HepG2 (cell line): ENCODE data around the gene STK40. TPM values are rescaled to one million over a fixed set of nuclear protein-coding genes. Genes with fewer than 3 reads are reported as not detected.

Experiments
- ATAC-seq: fragments of 200-7000 bp; cut with Tn5 transposase; 3 replicates; pipeline ENCODE4 v1.9.1; 2020; ENCODE audit warnings: mild to moderate bottlenecking, moderate library complexity
- BruUV-seq: library from RNA; stranded (reverse); fragments of 400-500 nt; replicated peaks from 2 replicates; lab custom pipeline; 2021; lab: Mats Ljungman, UMichigan
- CTCF ChIA-PET: fragments of 300-600 bp; formaldehyde crosslinking; extraction: SDS; loops from one replicate; lab custom pipeline; 2021; ENCODE audit warnings: low total read pairs, inconsistent platforms, low intra/inter-chr PET ratio; lab: Yijun Ruan, JAX
- POLR2A ChIA-PET: fragments of 350-600 bp; sonication (Branson Sonifier 250); formaldehyde crosslinking; loops from one replicate; lab custom pipeline; 2020; ENCODE audit warnings: antibody characterized with exemption, inconsistent platforms; lab: Yijun Ruan, JAX
- DNase-seq: peaks from one replicate; pipeline ENCODE4 v3.0.0-alpha.2; 2015; ENCODE audit warnings: low spot score
- FAIRE-seq: peaks from 3 replicates; lab custom pipeline; 2011; peaks lifted over from hg19 to GRCh38; lab: Jason Lieb, UNC
- H2AFZ ChIP-seq: one replicate; pipeline ENCODE4 v1.6.1; 2011; ENCODE audit warnings: low read length, inconsistent platforms
- H3K27ac ChIP-seq: fragments of 300-600 bp; 3 replicates; pipeline ENCODE4 v1.8.0; 2011; ENCODE audit warnings: mixed run types, mild to moderate bottlenecking, mixed read lengths, low read length, inconsistent platforms; ENCODE audit not compliant: insufficient read depth; ENCODE audit errors: extremely low read length
- H3K27me3 ChIP-seq, 2 experiments: fragments of 200-600 bp in 1 of 2; 2 replicates in 1 of 2; 3 replicates in 1 of 2; pipeline versions ENCODE4 v1.6.0 to v1.8.0; 2011; ENCODE audit warnings: low read length in 2 of 2, mild to moderate bottlenecking in 2 of 2, moderate library complexity in 2 of 2, inconsistent platforms in 1 of 2; ENCODE audit not compliant: insufficient read depth in 2 of 2, control insufficient read depth in 1 of 2
- H3K36me3 ChIP-seq, 2 experiments: fragments of 200-600 bp in 1 of 2; replicated peaks in 1 of 2; 2 replicates in 1 of 2; 3 replicates in 1 of 2; pipeline versions ENCODE4 v1.5.1 to v1.8.0; 2011; ENCODE audit warnings: low read length in 2 of 2, inconsistent platforms in 1 of 2; ENCODE audit not compliant: insufficient read depth in 2 of 2, control insufficient read depth in 1 of 2
- H3K4me1 ChIP-seq: 2 replicates; pipeline ENCODE4 v1.5.1; 2012; ENCODE audit warnings: low read length, inconsistent platforms; ENCODE audit not compliant: insufficient read depth
- H3K4me2 ChIP-seq: 2 replicates; pipeline ENCODE4 v1.6.0; 2011; ENCODE audit warnings: low read depth, low read length, inconsistent platforms
- H3K4me3 ChIP-seq, 3 experiments: fragments of 200-600 bp in 1 of 3; sonication (generic), shearing (Covaris generic) in 1 of 3; replicated peaks in 1 of 3; 2 replicates each; pipeline ENCODE4 v1.5.1; 2011 to 2016; ENCODE audit warnings: low read length in 3 of 3, inconsistent platforms in 2 of 3, low read depth in 2 of 3, mild to moderate bottlenecking in 2 of 3, control low read depth in 1 of 3, mixed read lengths in 1 of 3; ENCODE audit not compliant: insufficient read depth in 1 of 3
- H3K79me2 ChIP-seq: one replicate; pipeline ENCODE4 v1.6.1; 2011; ENCODE audit warnings: low read length, inconsistent platforms; ENCODE audit not compliant: insufficient read depth
- H3K9ac ChIP-seq: 2 replicates; pipeline ENCODE4 v1.6.0; 2011; ENCODE audit warnings: mild to moderate bottlenecking, low read depth, low read length, inconsistent platforms; ENCODE audit not compliant: insufficient read depth
- H3K9me3 ChIP-seq: 2 replicates; pipeline ENCODE4 v1.5.1; 2012; ENCODE audit warnings: mild to moderate bottlenecking, low read length
- H4K20me1 ChIP-seq: 2 replicates; pipeline ENCODE4 v1.6.0; 2011; ENCODE audit warnings: inconsistent platforms, mild to moderate bottlenecking, low read length, moderate library complexity; ENCODE audit not compliant: insufficient read depth
- ATF4 ChIP-seq, 2 experiments: fragments of 450-650 bp in 1 of 2; sonication (generic) in 1 of 2; formaldehyde crosslinking; IDR thresholded peaks; 2 replicates each; pipeline versions ENCODE4 v1.5.0 to v1.8.0; 2020 to 2022; ENCODE audit warnings: mild to moderate bottlenecking in 1 of 2, missing genetic modification reagents in 1 of 2
- ELF3 ChIP-seq: IDR thresholded peaks from 2 replicates; pipeline ENCODE4 v1.6.1; 2016; ENCODE audit warnings: missing genetic modification reagents, missing compliant biosample characterization
- FOXP4 ChIP-seq: sonication (generic); formaldehyde crosslinking; IDR thresholded peaks from 2 replicates; pipeline ENCODE4 v1.4.0; 2020; ENCODE audit warnings: missing genetic modification reagents
- HNRNPH1 ChIP-seq: fragments of 200-400 bp; formaldehyde crosslinking; optimal IDR thresholded peaks from 2 replicates; pipeline ENCODE3; 2017; ENCODE audit warnings: mild to moderate bottlenecking, low read depth, low read length
- HOXA9 ChIP-seq: sonication (generic); formaldehyde crosslinking; IDR thresholded peaks from 2 replicates; pipeline ENCODE4 v1.8.1; 2022; ENCODE audit warnings: missing genetic modification reagents, mild to moderate bottlenecking, moderate library complexity, borderline replicate concordance
- MLXIP ChIP-seq: sonication (generic); formaldehyde crosslinking; IDR thresholded peaks from 2 replicates; pipeline ENCODE4 v1.9.0; 2021; ENCODE audit warnings: missing genetic modification reagents, borderline replicate concordance
- MXD1 ChIP-seq: sonication (generic); formaldehyde crosslinking; IDR thresholded peaks from 2 replicates; pipeline ENCODE4 v1.4.0; 2020; ENCODE audit warnings: mild to moderate bottlenecking, missing genetic modification reagents
- NR2F6 ChIP-seq, 2 experiments: IDR thresholded peaks; 2 replicates each; pipeline ENCODE4 v1.6.1; 2016; ENCODE audit warnings: antibody characterized with exemption in 1 of 2, mild to moderate bottlenecking in 1 of 2
- ZNF343 ChIP-seq: sonication (generic); formaldehyde crosslinking; IDR thresholded peaks from 2 replicates; pipeline ENCODE4 v1.4.0; 2020; ENCODE audit warnings: mild to moderate bottlenecking, missing genetic modification reagents
- ZNF512B ChIP-seq: sonication (generic); formaldehyde crosslinking; IDR thresholded peaks from 2 replicates; pipeline ENCODE4 v1.5.1; 2020; ENCODE audit warnings: missing genetic modification reagents, mild to moderate bottlenecking, borderline replicate concordance
- ZNF570 ChIP-seq: sonication (generic); formaldehyde crosslinking; IDR thresholded peaks from 2 replicates; pipeline ENCODE4 v1.4.0; 2020; ENCODE audit warnings: mild to moderate bottlenecking, missing genetic modification reagents, borderline replicate concordance
- ZNF777 ChIP-seq: sonication (generic); formaldehyde crosslinking; IDR thresholded peaks from 2 replicates; pipeline ENCODE4 v1.4.0; 2020; ENCODE audit warnings: missing genetic modification reagents
- WGBS: methylation state at CpG from one replicate; pipeline ENCODE4 v1.1.6; 2017; ENCODE audit warnings: low lambda C conversion rate; 5-methylcytosine and 5-hydroxymethylcytosine counted together
- in situ Hi-C: cut with HindIII; loops from 2 replicates; pipeline ENCODE4 v1.10.0; 2017; ENCODE audit warnings: low pct_unique_long_range_greater_than_20kb; ENCODE audit not compliant: extremely low pct_ligation_motif_present
- intact Hi-C: fragments of 100-400 bp; cut with micrococcal nuclease; formaldehyde crosslinking; loops from one replicate; pipeline ENCODE4 v1.10.0; 2022; ENCODE audit not compliant: unreplicated experiment
- polyA plus RNA-seq, 8 experiments: library from polyadenylated mRNA; depleted of rRNA in 3 of 8; stranded (reverse) in 7 of 8; unstranded in 1 of 8; fragments of >200 nt; fragmentation: Illumina TruSeq in 4 of 8; extraction: Trizol in 4 of 8; gene quantifications; 2 replicates each; pipeline versions ENCODE4 v1.2.1 to v1.2.3, GENCODE V29; 2011 to 2016; ENCODE audit warnings: low read depth in 4 of 8, missing spikeins in 1 of 8, mixed read lengths in 1 of 8; ENCODE audit not compliant: insufficient read depth in 1 of 8
- total RNA-seq, 5 experiments: library from RNA; depleted of rRNA; stranded (reverse); fragments of >200 nt; fragmentation: Illumina TruSeq; extraction: Trizol; gene quantifications; 2 replicates each; pipeline ENCODE4 v1.2.3, GENCODE V29; 2016; ENCODE audit warnings: low read depth in 1 of 5

STK40 gene
- total and polyA plus RNA-seq, 2 of the 13 experiments (the other 11 are each of a cell fraction or from before 2014, with no cell fraction given) = 33.8 to 35.1 TPM

- Histone ChIP-seq H3K4me3 (no peak overlapping the region), H3K9ac (no peak overlapping the region), H3K27ac (no peak overlapping the region), H3K9me3 (no peaks in the 10 kb centered on the region), H3K4me2 (no peak overlapping the region), H3K36me3 (no peaks in the 10 kb centered on the region; a peak in 1 of 5 replicates), H4K20me1 (no peaks in the 10 kb centered on the region), H3K27me3 (no peaks in the 10 kb centered on the region), H3K79me2 (no peaks in the 10 kb centered on the region), H2AFZ (no peak overlapping the region), H3K4me1 (peaks cover 13% of the 10 kb centered on the region)
- in situ Hi-C loops (no loop called here), intact Hi-C loops (no loop called here)
- FAIRE-seq = no peak
- no peak for ATAC-seq
- DNase-seq = no peak
- ChIA-PET CTCF (no interaction called here), POLR2A (interaction anchor here (1.8 kb wide), 1 partner anchor 32 kb away, joined by 6 read pairs; no protein-coding TSS in a partner anchor)
- BruUV-seq = no TSS peak
- 92% methylated on average over 3 of the region's 3 CpGs for WGBS
- TF ChIP-seq MLXIP (CRISPR knock-in tag) = no peak
- TF ChIP-seq ZNF570 = no peak
- TF ChIP-seq HOXA9 (CRISPR knock-in tag) = no peak
- TF ChIP-seq ZNF512B (CRISPR knock-in tag) = no peak
- no peak for TF ChIP-seq HNRNPH1
- TF ChIP-seq ZNF343 (CRISPR knock-in tag) = no peak
- TF ChIP-seq FOXP4 (CRISPR knock-in tag) = no peak
- TF ChIP-seq ATF4 (CRISPR knock-in tag; IDR thresholded peaks at IDR 0.05) = no peak
- TF ChIP-seq NR2F6 (IDR thresholded peaks at IDR 0.05) = no peak
- no peak for TF ChIP-seq NR2F6 (CRISPR knock-in tag; IDR thresholded peaks at IDR 0.05)
- TF ChIP-seq ZNF777 (CRISPR knock-in tag) = no peak
- no peak for TF ChIP-seq ELF3 (CRISPR knock-in tag)
- TF ChIP-seq MXD1 (CRISPR knock-in tag) = no peak
These were observed 33.4 kb upstream of the STK40 start for GRCh38 chr1:36419140-36419539.
